ENCODE results near the gene PWP1. TPM values are rescaled to one million over a fixed set of nuclear protein-coding genes. Genes with fewer than 3 reads are reported as not detected.
"Not testable (repeated sequence)": the region's sequence is repeated elsewhere in the genome, so short reads cannot be mapped to it uniquely, and the experiment has no call there.

The PWP1 gene
- total RNA-seq, 6 experiments from 2014 or later: 49.0 to 57.2 (median 55.3) TPM

- Mint-ChIP-seq H3K36me3 (ENCODE audit: low read depth) (peaks cover 8% of the 10 kb centered on the region; the same call in 1 of the 2 replicates), H3K27me3 (ENCODE audit: insufficient read depth) (peaks cover 18% of the 10 kb centered on the region), H3K4me1 (ENCODE audit: low read depth) (peaks cover 21% of the 10 kb centered on the region), H3K27ac (no peak overlapping the region), H3K9me3 (0 out of 2 replicates have a peak, but pooled peaks cover 4% of the 10 kb centered on the region), H3K4me3 (no peak overlapping the region)
- no peak for DNase-seq
- TF ChIP-seq, protein P1, sequence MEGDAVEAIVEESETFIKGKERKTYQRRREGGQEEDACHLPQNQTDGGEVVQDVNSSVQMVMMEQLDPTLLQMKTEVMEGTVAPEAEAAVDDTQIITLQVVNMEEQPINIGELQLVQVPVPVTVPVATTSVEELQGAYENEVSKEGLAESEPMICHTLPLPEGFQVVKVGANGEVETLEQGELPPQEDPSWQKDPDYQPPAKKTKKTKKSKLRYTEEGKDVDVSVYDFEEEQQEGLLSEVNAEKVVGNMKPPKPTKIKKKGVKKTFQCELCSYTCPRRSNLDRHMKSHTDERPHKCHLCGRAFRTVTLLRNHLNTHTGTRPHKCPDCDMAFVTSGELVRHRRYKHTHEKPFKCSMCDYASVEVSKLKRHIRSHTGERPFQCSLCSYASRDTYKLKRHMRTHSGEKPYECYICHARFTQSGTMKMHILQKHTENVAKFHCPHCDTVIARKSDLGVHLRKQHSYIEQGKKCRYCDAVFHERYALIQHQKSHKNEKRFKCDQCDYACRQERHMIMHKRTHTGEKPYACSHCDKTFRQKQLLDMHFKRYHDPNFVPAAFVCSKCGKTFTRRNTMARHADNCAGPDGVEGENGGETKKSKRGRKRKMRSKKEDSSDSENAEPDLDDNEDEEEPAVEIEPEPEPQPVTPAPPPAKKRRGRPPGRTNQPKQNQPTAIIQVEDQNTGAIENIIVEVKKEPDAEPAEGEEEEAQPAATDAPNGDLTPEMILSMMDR (IDR thresholded peaks at IDR 0.05): no peak
Measured at GRCh38 chr12:107681455-107681835, 4.2 kb upstream of the PWP1 start.

GRCh38 chr12:107681836-107682820, 3.5 kb upstream of the PWP1 start:
- Mint-ChIP-seq H3K36me3 (ENCODE audit: low read depth) (peaks cover 13% of the 10 kb centered on the region; the same call in 1 of the 2 replicates), H3K27me3 (ENCODE audit: insufficient read depth) (peaks cover 18% of the 10 kb centered on the region), H3K9me3 (0 out of 2 replicates have a peak, but pooled peaks cover 4% of the 10 kb centered on the region), H3K27ac (no peak overlapping the region), H3K4me3 (no peak overlapping the region), H3K4me1 (ENCODE audit: low read depth) (peaks cover 26% of the 10 kb centered on the region)
- no peak for DNase-seq
- TF ChIP-seq, protein P1 (IDR thresholded peaks at IDR 0.05): no peak

GRCh38 chr12:107684029-107684795, 1.4 kb upstream of the PWP1 start:
- peak overlapping the region; percentile 98 for H3K27ac Mint-ChIP-seq
- peaks cover 14% of the 10 kb centered on the region for H3K27me3 Mint-ChIP-seq (ENCODE audit: insufficient read depth)
- peak; percentile 7 for DNase-seq
- H3K4me3 Mint-ChIP-seq: peak overlapping the region; percentile 93
- TF ChIP-seq, protein P1 (IDR thresholded peaks at IDR 0.05): no peak
- 0 out of 2 replicates have a peak, but pooled peaks cover 4% of the 10 kb centered on the region for H3K9me3 Mint-ChIP-seq
- peaks cover 35% of the 10 kb centered on the region for H3K4me1 Mint-ChIP-seq (ENCODE audit: low read depth)
- H3K36me3 Mint-ChIP-seq (ENCODE audit: low read depth): peaks cover 23% of the 10 kb centered on the region

DNA sequence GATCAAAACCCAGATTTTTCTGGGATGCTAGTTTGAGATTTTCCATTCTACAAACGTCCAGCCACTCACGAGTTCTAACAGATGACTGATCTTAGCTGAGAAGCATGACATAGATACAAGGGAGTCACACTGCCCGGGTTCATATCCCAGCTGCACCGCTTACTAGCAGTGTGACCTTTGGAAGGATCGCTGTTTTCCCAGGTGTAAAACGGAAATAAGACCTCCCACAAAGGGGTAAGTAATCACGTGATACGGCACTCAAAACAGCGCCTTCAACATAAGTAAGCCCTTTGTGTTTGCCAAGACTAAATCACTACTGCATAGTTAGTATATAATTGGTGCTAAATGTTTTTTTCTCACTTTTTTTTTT, 624 bp upstream of the PWP1 start:
- DNase-seq: no peak
- Mint-ChIP-seq H3K9me3 (0 out of 2 replicates have a peak, but pooled peaks cover 4% of the 10 kb centered on the region), H3K27ac (peak overlapping the region; percentile 98), H3K27me3 (ENCODE audit: insufficient read depth) (peaks cover 14% of the 10 kb centered on the region), H3K4me1 (ENCODE audit: low read depth) (peaks cover 35% of the 10 kb centered on the region), H3K36me3 (ENCODE audit: low read depth) (peaks cover 29% of the 10 kb centered on the region), H3K4me3 (peak overlapping the region; percentile 93)
- TF ChIP-seq, protein P1 (IDR thresholded peaks at IDR 0.05): no peak

- H3K27ac Mint-ChIP-seq: peak overlapping the region; percentile 52; the same call in 1 of the 2 replicates
- H3K36me3 Mint-ChIP-seq (ENCODE audit: low read depth): peaks cover 50% of the 10 kb centered on the region
- H3K4me1 Mint-ChIP-seq (ENCODE audit: low read depth); H3K4me3 Mint-ChIP-seq; H3K27me3 Mint-ChIP-seq (ENCODE audit: insufficient read depth); H3K9me3 Mint-ChIP-seq: not testable (repeated sequence)
- peak; percentile 38 for DNase-seq
- TF ChIP-seq, protein P1 (IDR thresholded peaks at IDR 0.05): peak; percentile 74
Measured at GRCh38 chr12:107695772-107696171, 10.2 kb downstream of the PWP1 start.

Measured in HFFc6 (cell line).